Stimulated activated CD8-positive, alpha-beta memory T cell treated with anti-CD3 and anti-CD28 coated beads, Interleukin-15, amount 100 ng/mL, for 24 hours (primary cell): ENCODE results near the gene GRAMD2B.

Experiments
- DNase-seq: peaks from one replicate; pipeline ENCODE4 v3.0.0-alpha.2; 2020; ENCODE audit warnings: low read depth

The GRAMD2B gene

DNA sequence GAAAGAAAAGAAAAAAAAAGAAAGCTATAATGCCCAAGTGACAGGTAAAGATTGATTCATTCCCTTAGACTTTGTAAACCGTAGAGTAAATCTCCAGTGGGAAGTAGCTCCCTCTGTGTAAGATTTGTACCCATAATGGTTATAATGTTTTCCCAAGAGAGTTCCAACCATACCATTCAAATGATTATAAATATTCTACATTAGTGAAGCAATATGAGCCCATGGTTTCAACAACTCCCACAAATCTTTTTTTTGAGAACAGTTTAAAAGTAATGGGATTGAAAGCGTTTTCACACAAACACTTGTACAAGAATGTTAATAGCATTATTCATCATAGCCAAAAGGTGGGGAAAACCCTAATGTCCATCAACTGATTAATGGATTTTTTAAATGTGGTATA is 58.0 kb downstream of the GRAMD2B start:
- DNase-seq = no peak

GRCh38 chr5:126482591-126482990 is 59.4 kb downstream of the GRAMD2B start:
- no peak for DNase-seq

GRCh38 chr5:126483156-126483555 is 59.9 kb downstream of the GRAMD2B start:
- no peak for DNase-seq

- no peak for DNase-seq
Observed at GRCh38 chr5:126484253-126484652, 61.0 kb downstream of the GRAMD2B start.

- DNase-seq = no peak
Observed at GRCh38 chr5:126486332-126486731, 63.1 kb downstream of the GRAMD2B start.

DNA sequence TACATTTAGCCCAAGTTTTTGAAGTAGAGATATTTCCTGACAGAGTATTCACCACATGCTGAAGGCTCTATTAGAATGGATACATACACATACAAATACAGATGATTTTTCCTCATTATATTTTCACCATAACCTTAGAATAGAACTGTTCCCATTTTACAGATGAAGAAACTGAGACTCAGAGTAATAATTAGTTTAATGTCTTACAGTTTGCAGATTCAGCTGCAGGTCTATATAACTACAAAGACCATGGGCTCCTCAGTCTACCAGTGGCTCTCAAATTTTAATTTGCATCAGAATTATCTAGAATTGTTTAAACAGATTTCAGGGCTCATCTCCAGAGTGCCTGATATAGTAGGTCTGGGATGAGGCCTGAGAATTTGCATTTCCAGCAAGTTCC is 64.4 kb downstream of the GRAMD2B start:
- DNase-seq = no peak

- DNase-seq = no peak
Observed at GRCh38 chr5:126488443-126489065, 65.3 kb downstream of the GRAMD2B start.

DNA sequence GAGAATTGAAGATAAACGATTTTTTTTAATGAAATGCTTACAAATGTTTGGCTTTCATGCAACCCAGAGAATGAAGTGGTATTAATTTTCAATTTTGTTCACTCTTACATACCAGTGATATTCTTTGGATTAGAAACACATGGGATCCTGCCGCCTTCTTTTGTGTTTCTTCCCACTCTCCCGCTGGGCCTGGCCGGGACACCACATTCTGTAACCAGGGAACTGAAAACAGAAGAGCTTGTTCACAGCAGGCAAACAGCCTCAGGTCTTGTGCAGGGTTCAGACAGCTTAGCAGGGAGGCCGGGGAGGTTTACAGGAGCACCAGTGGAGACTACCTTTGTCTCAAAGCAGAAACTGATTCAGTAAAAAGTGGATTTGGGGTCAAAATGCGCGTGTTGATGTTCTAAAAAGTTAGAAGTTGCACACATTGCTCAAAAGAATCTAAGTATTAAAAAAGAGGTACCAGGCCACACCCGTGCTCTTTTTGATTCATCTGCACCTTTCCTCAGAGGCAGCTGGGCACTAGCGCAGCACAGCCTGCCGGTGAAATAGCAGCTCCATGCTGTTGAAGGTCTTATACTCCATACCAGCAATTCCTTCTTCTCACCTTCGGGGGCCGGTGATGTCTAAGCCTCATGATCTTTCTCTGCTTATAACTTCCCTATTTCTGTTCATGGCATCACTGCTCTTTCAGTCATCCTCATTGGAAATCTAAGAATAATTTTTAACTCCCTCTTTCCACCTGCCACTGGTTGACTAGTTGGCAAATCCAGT is 67.1 kb downstream of the GRAMD2B start:
- DNase-seq = no peak

- DNase-seq = no peak
Observed at GRCh38 chr5:126492939-126493338, 69.7 kb downstream of the GRAMD2B start.

GRCh38 chr5:126494393-126494792 is 71.2 kb downstream of the GRAMD2B start:
- DNase-seq = no peak

- DNase-seq = no peak
Observed at GRCh38 chr5:126497506-126497905, 74.3 kb downstream of the GRAMD2B start.

GRCh38 chr5:126499278-126499677 is 76.1 kb downstream of the GRAMD2B start:
- no peak for DNase-seq

GRCh38 chr5:126499853-126500342 is 76.7 kb downstream of the GRAMD2B start:
- no peak for DNase-seq

DNA sequence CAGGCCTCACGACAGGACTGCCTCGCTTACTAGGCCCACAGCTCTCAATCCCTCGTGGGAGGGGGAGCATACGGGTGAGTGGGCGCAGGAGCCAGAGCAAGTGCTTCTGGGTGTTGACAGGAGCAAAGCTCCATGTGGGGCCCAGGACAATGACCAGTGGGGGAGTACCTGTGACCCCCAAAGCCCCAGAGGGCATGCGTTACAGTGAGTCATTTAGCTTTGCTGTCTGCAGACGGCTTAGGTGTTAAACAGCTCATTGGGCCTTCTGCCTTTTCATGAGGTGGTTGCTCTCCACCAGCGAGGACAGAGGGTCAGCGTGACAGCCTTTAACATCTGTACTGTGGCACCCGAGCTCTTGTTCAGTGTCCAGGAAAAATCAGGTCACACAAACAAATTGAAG is 78.2 kb downstream of the GRAMD2B start:
- DNase-seq = no peak

DNA sequence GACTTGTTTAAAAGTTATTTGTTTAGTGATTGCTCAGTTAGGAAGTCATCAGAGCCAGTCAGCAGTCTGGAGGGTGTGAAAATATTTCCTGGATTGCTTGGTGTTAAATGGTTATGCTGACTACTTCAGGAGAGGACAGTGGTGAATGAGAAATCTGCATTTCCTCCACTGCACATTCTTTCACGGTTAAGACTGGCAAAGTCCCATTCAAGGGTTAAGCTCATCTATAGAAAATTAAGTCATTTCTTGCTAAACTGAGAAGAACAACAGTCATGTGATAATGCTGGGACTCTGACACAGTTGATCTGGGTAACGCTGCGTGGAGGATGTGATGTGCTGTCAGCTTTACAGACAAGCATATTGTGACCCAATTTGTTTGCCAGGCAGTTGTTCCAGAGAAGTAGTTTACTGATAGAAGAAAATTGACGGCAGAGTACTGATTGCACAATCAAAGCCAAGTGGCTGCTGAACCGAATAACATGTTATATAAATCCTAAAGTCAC is 80.4 kb downstream of the GRAMD2B start:
- DNase-seq = no peak

DNA sequence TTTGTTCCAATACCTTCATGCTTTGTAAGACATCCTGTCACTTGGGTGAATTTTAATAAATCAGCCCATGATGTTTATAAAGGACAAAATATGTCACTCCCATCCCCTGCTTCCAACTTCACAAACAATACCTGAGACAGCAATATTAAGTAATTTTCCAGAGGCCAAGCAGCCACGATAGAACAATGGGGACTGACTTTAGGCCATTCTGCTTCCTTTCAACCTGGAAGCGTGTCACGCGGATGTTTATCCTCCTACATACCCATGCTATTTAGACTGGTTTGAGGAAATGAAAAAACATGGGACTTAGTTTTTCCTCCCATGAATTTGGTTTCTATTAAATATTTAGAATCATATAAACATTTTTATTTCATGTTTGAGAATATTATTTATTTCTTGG is 82.9 kb downstream of the GRAMD2B start:
- no peak for DNase-seq

DNA sequence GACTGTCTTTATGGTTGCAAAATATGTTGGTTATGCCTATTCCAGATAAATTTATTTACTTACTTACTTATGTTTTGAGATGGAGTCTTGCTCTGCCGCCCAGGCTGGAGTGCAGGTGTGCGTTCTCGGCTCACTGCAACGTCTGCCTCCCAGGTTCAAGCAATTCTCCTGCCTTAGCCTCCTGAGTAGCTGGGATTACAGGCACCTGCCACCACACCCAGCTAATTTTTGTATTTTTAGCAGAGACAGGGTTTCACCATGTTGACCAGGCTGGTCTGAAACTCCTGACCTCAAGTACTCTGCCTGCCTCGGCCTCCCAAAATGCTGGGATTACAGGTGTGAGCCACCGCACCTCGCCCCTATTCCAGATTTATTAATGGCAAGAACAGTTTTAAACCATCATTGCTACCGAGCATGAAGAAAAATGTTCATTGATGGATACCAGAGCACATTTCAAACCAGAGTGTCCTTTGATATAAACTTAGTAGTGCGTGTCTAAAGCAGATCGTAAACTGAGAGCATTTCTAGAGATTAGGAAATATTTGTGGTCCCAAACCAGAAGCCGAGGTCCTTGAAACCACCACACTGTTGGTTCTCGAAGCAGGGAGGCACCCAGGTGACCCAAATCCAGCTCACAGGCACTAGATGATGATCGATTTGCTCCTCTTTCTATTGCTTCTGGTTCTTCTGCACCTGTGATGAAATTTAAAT is 85.2 kb downstream of the GRAMD2B start:
- DNase-seq = no peak

- no peak for DNase-seq
Observed at GRCh38 chr5:126508962-126509279, 85.7 kb downstream of the GRAMD2B start.

- no peak for DNase-seq
Observed at GRCh38 chr5:126509339-126509738, 86.1 kb downstream of the GRAMD2B start.

GRCh38 chr5:126511961-126512360 is 88.8 kb downstream of the GRAMD2B start:
- DNase-seq = no peak

DNA sequence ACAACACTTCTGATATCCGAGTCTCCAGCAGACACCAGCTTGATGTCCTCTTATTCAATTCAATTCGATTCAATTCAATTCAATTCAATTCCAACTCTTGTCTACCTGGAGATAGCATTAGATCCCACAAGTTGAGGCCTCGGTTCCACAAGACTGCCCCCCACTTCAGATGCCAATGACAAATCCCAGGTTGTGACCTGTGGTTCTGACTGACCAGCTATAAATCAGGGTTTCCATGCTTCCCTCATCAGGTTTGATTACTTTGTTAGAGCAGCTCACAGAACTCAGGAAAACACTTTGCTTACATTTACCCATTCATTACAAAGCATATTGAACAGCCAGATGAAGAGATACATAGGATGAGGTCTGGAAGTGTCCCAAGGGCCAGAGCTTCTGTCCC is 89.2 kb downstream of the GRAMD2B start:
- no peak for DNase-seq

GRCh38 chr5:126513302-126513701 is 90.1 kb downstream of the GRAMD2B start:
- DNase-seq = no peak

DNA sequence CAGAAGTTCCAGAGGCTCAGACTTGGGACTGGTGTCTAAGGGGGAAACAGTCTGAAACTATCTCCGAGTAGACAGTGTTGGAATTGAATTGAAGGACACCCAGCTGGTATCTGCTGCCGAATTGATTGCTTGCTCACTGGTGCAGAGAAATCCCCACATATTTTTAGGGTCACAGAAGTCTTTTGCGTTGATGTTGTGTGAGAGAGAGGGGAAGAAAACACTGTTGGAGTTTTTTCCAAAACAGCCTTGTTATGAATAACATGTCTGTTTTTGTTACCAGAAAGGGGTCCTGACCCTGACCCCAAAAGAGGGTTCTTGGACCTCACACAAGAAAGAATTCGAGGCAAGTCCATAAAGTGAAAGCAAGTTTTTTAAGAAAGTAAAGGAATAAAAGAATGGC is 90.5 kb downstream of the GRAMD2B start:
- DNase-seq = no peak
